ENCODE results near the gene YAF2. TPM values are rescaled to one million over a fixed set of nuclear protein-coding genes. Genes with fewer than 3 reads are reported as not detected.
A peak's percentile ranks its signal among the peaks of the same experiment; 100 is the strongest.

YAF2 gene
- total RNA-seq (24.9 TPM), polyA plus RNA-seq (28.3 TPM)
- long read RNA-seq, donor 1, result 0 reads
- long read RNA-seq, donor 2, result 0 reads
- long read RNA-seq, donor 3, transcript YAF2-203 (4 exons, 2,076 nt), result major isoform, 5 of 6 reads
- long read RNA-seq, donor 3, partial matches to known transcripts, result 0 of 6 reads
- long read RNA-seq, donor 3, other reads (novel, unspliced or antisense), result 0 of 6 reads
- long read RNA-seq, donor 4, partial matches to known transcripts, result 0 of 7 reads
- long read RNA-seq, donor 4, other reads (novel, unspliced or antisense), result 0 of 7 reads
- long read RNA-seq, donor 5, partial matches to known transcripts, result 0 of 9 reads
- long read RNA-seq, donor 5, other reads (novel, unspliced or antisense), result 0 of 9 reads
- long read RNA-seq, donor 6, transcript YAF2-203 (4 exons, 2,076 nt), result major isoform, 8 of 9 reads
- long read RNA-seq, donor 6, partial matches to known transcripts, result 0 of 9 reads
- long read RNA-seq, donor 6, other reads (novel, unspliced or antisense), result 0 of 9 reads
- long read RNA-seq, donor 7, full-length matches to known transcripts, result 21 of 21 reads
- long read RNA-seq, donor 7, partial matches to known transcripts, result 0 of 21 reads
- long read RNA-seq, donor 7, other reads (novel, unspliced or antisense), result 0 of 21 reads
- long read RNA-seq, donor 8, partial matches to known transcripts, result 0 of 5 reads
- long read RNA-seq, donor 8, other reads (novel, unspliced or antisense), result 0 of 5 reads
- long read RNA-seq, donor 9, transcript YAF2-203 (4 exons, 2,076 nt), result major isoform, 5 of 7 reads
- long read RNA-seq, donor 9, partial matches to known transcripts, result 0 of 7 reads
- long read RNA-seq, donor 9, other reads (novel, unspliced or antisense), result 0 of 7 reads
- long read RNA-seq, donor 10, full-length matches to known transcripts, result 3 of 3 reads
- long read RNA-seq, donor 10, partial matches to known transcripts, result 0 of 3 reads
- long read RNA-seq, donor 10, other reads (novel, unspliced or antisense), result 0 of 3 reads

- Histone ChIP-seq H3K27ac (ENCODE audit: low read depth in 1 of 2, low read length in 1 of 2) (peak within 1 kb of the TSS; percentile 68 to 88), H3K4me1 (ENCODE audit: control insufficient read depth in 2 of 2, insufficient read depth in 2 of 2, low read length in 2 of 2) (peaks cover 3 to 18% of the 10 kb centered on the region in 2 donors), H3K9me3 (ENCODE audit: control insufficient read depth in 2 of 2, insufficient read depth in 1 of 2, low read length in 1 of 2) (no peaks in the 10 kb centered on the region), H3K27me3 (ENCODE audit: control insufficient read depth in 2 of 2, insufficient read depth in 1 of 2, low read length in 1 of 2) (no peaks in the 10 kb centered on the region), H3K36me3 (ENCODE audit: control insufficient read depth in 2 of 2, insufficient read depth in 2 of 2, low read length in 1 of 2) (peaks cover 5% of the 10 kb centered on the region in 2 donors), H3K4me3 (ENCODE audit: low read length in 2 of 2) (peak within 1 kb of the TSS; percentile 70 to 99)
- WGBS, result 4% methylated on average over 69 of the region's 69 CpGs
- peak; percentile 39 to 88 (median 72) for DNase-seq (ENCODE audit: low read depth in 6 of 9, low spot score in 9 of 9)
Observed at GRCh38 chr12:42238240-42239140, at the start of gene YAF2. YAF2 (minus strand) TSS chr12:42238248; CDS start chr12:42238180, 68 bp downstream.

- no peak overlapping the region for H3K27ac ChIP-seq (ENCODE audit: low read depth in 1 of 2, low read length in 1 of 2)
- WGBS, result 95% methylated on average over 26 of the region's 26 CpGs
- H3K36me3 ChIP-seq (ENCODE audit: control insufficient read depth in 2 of 2, insufficient read depth in 2 of 2, low read length in 1 of 2), result no peaks in the 10 kb centered on the region
- H3K9me3 ChIP-seq (ENCODE audit: control insufficient read depth in 2 of 2, insufficient read depth in 1 of 2, low read length in 1 of 2), result no peaks in the 10 kb centered on the region
- H3K4me3 ChIP-seq (ENCODE audit: low read length in 2 of 2), result no peak overlapping the region
- no peaks in the 10 kb centered on the region for H3K4me1 ChIP-seq (ENCODE audit: control insufficient read depth in 2 of 2, insufficient read depth in 2 of 2, low read length in 2 of 2)
- H3K27me3 ChIP-seq (ENCODE audit: control insufficient read depth in 2 of 2, insufficient read depth in 1 of 2, low read length in 1 of 2), result no peaks in the 10 kb centered on the region
- DNase-seq (ENCODE audit: low read depth in 6 of 9, low spot score in 9 of 9), result no peak
Observed at GRCh38 chr12:42286741-42287140, 48.7 kb upstream of the YAF2 start.

GRCh38 chr12:42285431-42285830 lies 47.4 kb upstream of the YAF2 start:
- no peak for DNase-seq (ENCODE audit: low read depth in 6 of 9, low spot score in 9 of 9)
- no peaks in the 10 kb centered on the region for H3K27me3 ChIP-seq (ENCODE audit: control insufficient read depth in 2 of 2, insufficient read depth in 1 of 2, low read length in 1 of 2)
- H3K4me1 ChIP-seq (ENCODE audit: control insufficient read depth in 2 of 2, insufficient read depth in 2 of 2, low read length in 2 of 2), result no peaks in the 10 kb centered on the region
- no peak overlapping the region for H3K4me3 ChIP-seq (ENCODE audit: low read length in 2 of 2)
- H3K36me3 ChIP-seq (ENCODE audit: control insufficient read depth in 2 of 2, insufficient read depth in 2 of 2, low read length in 1 of 2), result no peaks in the 10 kb centered on the region
- no peak overlapping the region for H3K27ac ChIP-seq (ENCODE audit: low read depth in 1 of 2, low read length in 1 of 2)
- H3K9me3 ChIP-seq (ENCODE audit: control insufficient read depth in 2 of 2, insufficient read depth in 1 of 2, low read length in 1 of 2), result no peaks in the 10 kb centered on the region
- WGBS, result 95% methylated on average over 2 of the region's 2 CpGs

- DNase-seq (ENCODE audit: low read depth in 6 of 9, low spot score in 9 of 9), result no peak
- H3K27ac ChIP-seq (ENCODE audit: low read depth in 1 of 2, low read length in 1 of 2), result no peak overlapping the region
- H3K4me3 ChIP-seq (ENCODE audit: low read length in 2 of 2), result no peak overlapping the region
- H3K27me3 ChIP-seq (ENCODE audit: control insufficient read depth in 2 of 2, insufficient read depth in 1 of 2, low read length in 1 of 2), result no peaks in the 10 kb centered on the region
- WGBS, result 97% methylated on average over 2 of the region's 2 CpGs
- no peaks in the 10 kb centered on the region for H3K9me3 ChIP-seq (ENCODE audit: control insufficient read depth in 2 of 2, insufficient read depth in 1 of 2, low read length in 1 of 2)
- H3K4me1 ChIP-seq (ENCODE audit: control insufficient read depth in 2 of 2, insufficient read depth in 2 of 2, low read length in 2 of 2), result no peaks in the 10 kb centered on the region
- H3K36me3 ChIP-seq (ENCODE audit: control insufficient read depth in 2 of 2, insufficient read depth in 2 of 2, low read length in 1 of 2), result no peaks in the 10 kb centered on the region
Observed at GRCh38 chr12:42284876-42285275, 46.8 kb upstream of the YAF2 start.

- Histone ChIP-seq H3K27me3 (ENCODE audit: control insufficient read depth in 2 of 2, insufficient read depth in 1 of 2, low read length in 1 of 2) (no peaks in the 10 kb centered on the region), H3K4me3 (ENCODE audit: low read length in 2 of 2) (no peak overlapping the region), H3K4me1 (ENCODE audit: control insufficient read depth in 2 of 2, insufficient read depth in 2 of 2, low read length in 2 of 2) (no peaks in the 10 kb centered on the region), H3K9me3 (ENCODE audit: control insufficient read depth in 2 of 2, insufficient read depth in 1 of 2, low read length in 1 of 2) (no peaks in the 10 kb centered on the region), H3K27ac (ENCODE audit: low read depth in 1 of 2, low read length in 1 of 2) (no peak overlapping the region), H3K36me3 (ENCODE audit: control insufficient read depth in 2 of 2, insufficient read depth in 2 of 2, low read length in 1 of 2) (no peaks in the 10 kb centered on the region)
- WGBS, result 10% methylated on average over 1 of the region's 1 CpG
- DNase-seq (ENCODE audit: low read depth in 6 of 9, low spot score in 9 of 9), result peak in 1 of 9 donors; percentile 7
Observed at GRCh38 chr12:42284157-42284556, 46.1 kb upstream of the YAF2 start.

GRCh38 chr12:42283739-42284138 lies 45.7 kb upstream of the YAF2 start:
- H3K9me3 ChIP-seq (ENCODE audit: control insufficient read depth in 2 of 2, insufficient read depth in 1 of 2, low read length in 1 of 2), result no peaks in the 10 kb centered on the region
- H3K27ac ChIP-seq (ENCODE audit: low read depth in 1 of 2, low read length in 1 of 2), result no peak overlapping the region
- no peak for DNase-seq (ENCODE audit: low read depth in 6 of 9, low spot score in 9 of 9)
- no peaks in the 10 kb centered on the region for H3K4me1 ChIP-seq (ENCODE audit: control insufficient read depth in 2 of 2, insufficient read depth in 2 of 2, low read length in 2 of 2)
- no peaks in the 10 kb centered on the region for H3K36me3 ChIP-seq (ENCODE audit: control insufficient read depth in 2 of 2, insufficient read depth in 2 of 2, low read length in 1 of 2)
- no peak overlapping the region for H3K4me3 ChIP-seq (ENCODE audit: low read length in 2 of 2)
- H3K27me3 ChIP-seq (ENCODE audit: control insufficient read depth in 2 of 2, insufficient read depth in 1 of 2, low read length in 1 of 2), result no peaks in the 10 kb centered on the region

- H3K27ac ChIP-seq (ENCODE audit: low read depth in 1 of 2, low read length in 1 of 2), result no peak overlapping the region
- H3K4me1 ChIP-seq (ENCODE audit: control insufficient read depth in 2 of 2, insufficient read depth in 2 of 2, low read length in 2 of 2), result no peaks in the 10 kb centered on the region
- H3K27me3 ChIP-seq (ENCODE audit: control insufficient read depth in 2 of 2, insufficient read depth in 1 of 2, low read length in 1 of 2), result no peaks in the 10 kb centered on the region
- H3K9me3 ChIP-seq (ENCODE audit: control insufficient read depth in 2 of 2, insufficient read depth in 1 of 2, low read length in 1 of 2), result no peaks in the 10 kb centered on the region
- no peak for DNase-seq (ENCODE audit: low read depth in 6 of 9, low spot score in 9 of 9)
- H3K36me3 ChIP-seq (ENCODE audit: control insufficient read depth in 2 of 2, insufficient read depth in 2 of 2, low read length in 1 of 2), result no peaks in the 10 kb centered on the region
- 95% methylated on average over 2 of the region's 2 CpGs for WGBS
- H3K4me3 ChIP-seq (ENCODE audit: low read length in 2 of 2), result no peak overlapping the region
Observed at GRCh38 chr12:42282294-42282693, 44.2 kb upstream of the YAF2 start.

GRCh38 chr12:42281844-42282243 lies 43.8 kb upstream of the YAF2 start:
- Histone ChIP-seq H3K27ac (ENCODE audit: low read depth in 1 of 2, low read length in 1 of 2) (no peak overlapping the region), H3K9me3 (ENCODE audit: control insufficient read depth in 2 of 2, insufficient read depth in 1 of 2, low read length in 1 of 2) (no peaks in the 10 kb centered on the region), H3K4me1 (ENCODE audit: control insufficient read depth in 2 of 2, insufficient read depth in 2 of 2, low read length in 2 of 2) (no peaks in the 10 kb centered on the region), H3K4me3 (ENCODE audit: low read length in 2 of 2) (no peak overlapping the region), H3K27me3 (ENCODE audit: control insufficient read depth in 2 of 2, insufficient read depth in 1 of 2, low read length in 1 of 2) (no peaks in the 10 kb centered on the region), H3K36me3 (ENCODE audit: control insufficient read depth in 2 of 2, insufficient read depth in 2 of 2, low read length in 1 of 2) (no peaks in the 10 kb centered on the region)
- WGBS, result 92% methylated on average over 3 of the region's 3 CpGs
- no peak for DNase-seq (ENCODE audit: low read depth in 6 of 9, low spot score in 9 of 9)
